Measurements from ENCODE around the gene ZBTB21.

- TF ChIP-seq POLR2A (IDR thresholded peaks at IDR 0.05) (no peak), POLR2AphosphoS5 (IDR thresholded peaks at IDR 0.05) (no peak)
Measured at GRCh38 chr21:42042651-42043050, 32.5 kb upstream of the ZBTB21 start.

Data from spleen (tissue), 3 donors.